K562 (cell line): ENCODE data around the gene TMEM184A. TPM values are rescaled to one million over a fixed set of nuclear protein-coding genes. Genes with fewer than 3 reads are reported as not detected.

Source experiments
- MCM5 ChIP-seq: fragments of 450-650 bp; IDR thresholded peaks from 2 replicates; pipeline ENCODE4 v1.6.1; 2016; ENCODE audit warnings: low read depth
- NCOR1 ChIP-seq: fragments of 450-650 bp; IDR thresholded peaks from 2 replicates; pipeline ENCODE4 v1.6.1; 2016; ENCODE audit warnings: mild to moderate bottlenecking, moderate library complexity
- ZNF764 ChIP-seq: fragments of 250-450 bp; sonication (Bioruptor Pico); IDR thresholded peaks from 2 replicates; pipeline ENCODE4 v1.4.0; 2020; ENCODE audit warnings: low read depth, mild to moderate bottlenecking, moderate library complexity
- polyA plus RNA-seq, 8 experiments: library from polyadenylated mRNA; depleted of rRNA in 4 of 8; stranded (reverse) in 5 of 8; unstranded in 3 of 8; fragments of >200 nt; fragmentation: Nextera tagmentation in 2 of 8; fragmentation: Illumina TruSeq in 1 of 8; extraction: Ambion mirVana in 2 of 8; extraction: Trizol in 1 of 8; gene quantifications; 2 replicates each; pipeline versions ENCODE4 v1.2.1 to v1.2.3, GENCODE V29; 2011 to 2014; ENCODE audit warnings: inconsistent platforms in 1 of 8, missing spikeins in 1 of 8
- total RNA-seq, 7 experiments: library from RNA; depleted of rRNA in 6 of 7; stranded (reverse); fragments of >200 nt in 6 of 7; fragmentation: Illumina TruSeq in 2 of 7; extraction: Trizol in 2 of 7; gene quantifications; 2 replicates each; pipeline versions ENCODE4 v1.2.1 to v1.2.3, GENCODE V29; 2011 to 2021; ENCODE audit warnings: low replicate concordance in 1 of 7
- TF ChIP-seq, protein P1 (sequence below): fragments of 200-400 bp; formaldehyde crosslinking; IDR thresholded peaks from 2 replicates; pipeline ENCODE4 v1.6.1; 2017; ENCODE audit warnings: mild to moderate bottlenecking, low read depth, low read length, moderate library complexity
- TF ChIP-seq, protein P2 (sequence below): sonication (generic); formaldehyde crosslinking; IDR thresholded peaks from 2 replicates; pipeline ENCODE4 v1.8.1; 2022; ENCODE audit warnings: missing genetic modification reagents

Gene TMEM184A
- total and polyA plus RNA-seq, 9 of the 15 experiments (the other 6 are each of a cell fraction or from before 2014, with no cell fraction given), result 0.10 to 0.18 (median 0.11) TPM; not detected in 6

DNA sequence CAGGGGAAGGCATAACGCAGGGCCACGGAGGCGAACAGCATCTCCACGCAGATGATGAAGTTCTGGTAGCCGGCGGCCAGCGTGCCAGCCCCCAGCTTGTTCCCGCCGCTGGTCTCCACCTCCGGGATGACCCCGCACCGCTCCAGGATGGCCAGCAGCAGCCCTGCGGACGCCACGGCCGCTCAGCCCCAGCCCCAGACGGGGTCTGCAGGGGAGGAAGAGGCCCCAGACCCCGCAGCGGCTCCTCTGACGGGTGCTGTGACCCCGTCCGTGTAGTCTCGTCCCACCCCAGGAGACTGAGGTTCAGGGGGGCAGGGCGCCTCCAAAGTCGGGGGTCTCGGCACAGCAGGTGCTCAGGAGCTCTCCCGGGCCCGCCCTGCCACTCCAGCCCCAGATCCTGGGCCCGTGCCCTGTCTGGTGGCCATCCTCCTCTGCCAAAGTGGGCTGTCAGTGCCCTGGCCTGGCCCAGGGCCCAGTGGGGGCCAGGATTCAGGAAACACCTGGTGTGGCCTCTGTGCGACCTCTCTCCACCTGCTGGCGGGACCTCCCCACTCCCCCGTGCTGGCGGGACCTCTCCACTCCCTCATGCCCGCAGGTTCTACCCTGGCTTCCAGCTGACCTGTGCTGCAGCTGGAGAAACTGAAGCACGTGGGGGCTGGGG is 8.1 kb downstream of the TMEM184A start (continued):
- TF ChIP-seq, protein P1, sequence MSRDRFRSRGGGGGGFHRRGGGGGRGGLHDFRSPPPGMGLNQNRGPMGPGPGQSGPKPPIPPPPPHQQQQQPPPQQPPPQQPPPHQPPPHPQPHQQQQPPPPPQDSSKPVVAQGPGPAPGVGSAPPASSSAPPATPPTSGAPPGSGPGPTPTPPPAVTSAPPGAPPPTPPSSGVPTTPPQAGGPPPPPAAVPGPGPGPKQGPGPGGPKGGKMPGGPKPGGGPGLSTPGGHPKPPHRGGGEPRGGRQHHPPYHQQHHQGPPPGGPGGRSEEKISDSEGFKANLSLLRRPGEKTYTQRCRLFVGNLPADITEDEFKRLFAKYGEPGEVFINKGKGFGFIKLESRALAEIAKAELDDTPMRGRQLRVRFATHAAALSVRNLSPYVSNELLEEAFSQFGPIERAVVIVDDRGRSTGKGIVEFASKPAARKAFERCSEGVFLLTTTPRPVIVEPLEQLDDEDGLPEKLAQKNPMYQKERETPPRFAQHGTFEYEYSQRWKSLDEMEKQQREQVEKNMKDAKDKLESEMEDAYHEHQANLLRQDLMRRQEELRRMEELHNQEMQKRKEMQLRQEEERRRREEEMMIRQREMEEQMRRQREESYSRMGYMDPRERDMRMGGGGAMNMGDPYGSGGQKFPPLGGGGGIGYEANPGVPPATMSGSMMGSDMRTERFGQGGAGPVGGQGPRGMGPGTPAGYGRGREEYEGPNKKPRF, result no peak
- no peak for TF ChIP-seq ZNF764 (CRISPR knock-in tag)
- no peak for TF ChIP-seq MCM5
- TF ChIP-seq NCOR1, result no peak
- TF ChIP-seq, protein P2, sequence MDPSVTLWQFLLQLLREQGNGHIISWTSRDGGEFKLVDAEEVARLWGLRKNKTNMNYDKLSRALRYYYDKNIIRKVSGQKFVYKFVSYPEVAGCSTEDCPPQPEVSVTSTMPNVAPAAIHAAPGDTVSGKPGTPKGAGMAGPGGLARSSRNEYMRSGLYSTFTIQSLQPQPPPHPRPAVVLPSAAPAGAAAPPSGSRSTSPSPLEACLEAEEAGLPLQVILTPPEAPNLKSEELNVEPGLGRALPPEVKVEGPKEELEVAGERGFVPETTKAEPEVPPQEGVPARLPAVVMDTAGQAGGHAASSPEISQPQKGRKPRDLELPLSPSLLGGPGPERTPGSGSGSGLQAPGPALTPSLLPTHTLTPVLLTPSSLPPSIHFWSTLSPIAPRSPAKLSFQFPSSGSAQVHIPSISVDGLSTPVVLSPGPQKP (CRISPR knock-in tag), result no peak
